GM18870 (cell line): ENCODE results near the gene PCK2.

Experiments
- ATAC-seq: cut with Tn5 transposase; IDR thresholded peaks from one replicate; pipeline ENCODE4 v1.9.1; 2021; ENCODE audit warnings: moderate library complexity; ENCODE audit not compliant: unreplicated experiment

Gene PCK2

DNA sequence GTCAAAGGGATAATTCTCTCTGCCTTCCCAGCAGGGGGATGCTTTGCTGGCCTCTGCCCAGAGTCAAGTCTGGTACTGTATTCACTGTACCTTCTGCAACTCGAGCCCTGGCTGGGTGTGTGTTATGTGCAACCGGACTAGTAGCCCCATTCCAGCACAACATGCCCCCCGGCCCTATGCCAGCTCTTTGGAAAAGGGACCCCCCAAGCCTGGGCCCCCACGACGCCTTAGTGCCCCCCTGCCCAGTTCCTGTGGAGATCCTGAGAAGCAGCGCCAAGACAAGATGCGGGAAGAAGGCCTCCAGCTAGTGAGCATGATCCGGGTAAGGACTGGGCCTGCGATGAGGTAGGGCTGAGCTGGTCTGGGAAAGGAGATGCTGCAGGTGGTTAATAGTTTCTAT lies 56.5 kb downstream of the PCK2 start:
- no peak for ATAC-seq

DNA sequence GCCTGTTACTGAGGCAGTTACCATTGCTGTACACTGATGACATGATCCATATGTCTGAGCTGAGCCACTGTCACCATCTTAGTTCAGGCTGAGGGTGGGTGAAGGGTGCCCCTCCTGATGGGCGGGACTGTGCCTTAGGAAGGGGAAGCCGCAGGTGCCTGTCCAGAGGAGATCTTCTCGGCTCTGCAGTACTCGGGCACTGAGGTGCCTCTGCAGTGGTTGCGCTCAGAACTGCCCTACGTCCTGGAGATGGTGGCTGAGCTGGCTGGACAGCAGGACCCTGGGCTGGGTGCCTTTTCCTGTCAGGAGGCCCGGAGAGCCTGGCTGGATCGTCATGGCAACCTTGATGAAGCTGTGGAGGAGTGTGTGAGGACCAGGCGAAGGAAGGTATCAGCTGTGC lies 56.9 kb downstream of the PCK2 start:
- ATAC-seq: no peak

DNA sequence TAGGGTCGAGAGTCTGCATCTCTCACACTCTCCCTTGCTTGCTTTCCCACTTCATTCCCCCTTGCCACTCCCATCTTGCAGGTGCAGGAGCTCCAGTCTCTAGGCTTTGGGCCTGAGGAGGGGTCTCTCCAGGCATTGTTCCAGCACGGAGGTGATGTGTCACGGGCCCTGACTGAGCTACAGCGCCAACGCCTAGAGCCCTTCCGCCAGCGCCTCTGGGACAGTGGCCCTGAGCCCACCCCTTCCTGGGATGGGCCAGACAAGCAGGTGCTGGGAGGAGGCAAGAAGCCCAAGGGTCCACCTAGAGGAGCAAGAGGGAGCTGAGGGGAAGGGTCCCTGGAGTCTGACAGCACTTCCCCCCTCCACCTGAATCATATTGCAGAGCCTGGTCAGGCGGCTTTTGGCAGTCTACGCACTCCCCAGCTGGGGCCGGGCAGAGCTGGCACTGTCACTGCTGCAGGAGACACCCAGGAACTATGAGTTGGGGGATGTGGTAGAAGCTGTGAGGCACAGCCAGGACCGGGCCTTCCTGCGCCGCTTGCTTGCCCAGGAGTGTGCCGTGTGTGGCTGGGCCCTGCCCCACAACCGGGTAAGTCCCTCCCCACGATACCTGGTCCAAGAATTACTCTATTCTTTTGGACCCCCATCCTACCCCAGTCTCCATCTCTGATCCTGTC lies 57.4 kb downstream of the PCK2 start:
- no peak for ATAC-seq
